CD4-positive, alpha-beta T cell treated with Interleukin-4 for 4 hours (primary cell): ENCODE results near the gene NLGN4Y.

Source experiments
- DNase-seq: peaks from one replicate; pipeline ENCODE4 v3.0.0-alpha.2; 2020

Gene NLGN4Y

GRCh38 chrY:14679181-14679580 lies 154.9 kb downstream of the NLGN4Y start:
- DNase-seq: no peak

GRCh38 chrY:14694543-14694942 lies 170.2 kb downstream of the NLGN4Y start:
- no peak for DNase-seq

GRCh38 chrY:14708158-14708557 lies 183.8 kb downstream of the NLGN4Y start:
- DNase-seq: no peak

- DNase-seq: no peak
Measured at GRCh38 chrY:14741596-14741995, 217.3 kb downstream of the NLGN4Y start.

- DNase-seq: no peak
Measured at GRCh38 chrY:14748329-14748728, 224.0 kb downstream of the NLGN4Y start.

- no peak for DNase-seq
Measured at GRCh38 chrY:14755571-14755970, 231.2 kb downstream of the NLGN4Y start.

- DNase-seq: no peak
Measured at GRCh38 chrY:14762903-14763302, 238.6 kb downstream of the NLGN4Y start.

- DNase-seq: no peak
Measured at GRCh38 chrY:14763600-14763999, 239.3 kb downstream of the NLGN4Y start.

- DNase-seq: no peak
Measured at GRCh38 chrY:14778208-14778607, 253.9 kb downstream of the NLGN4Y start.

GRCh38 chrY:14793104-14793503 lies 268.8 kb downstream of the NLGN4Y start:
- DNase-seq: no peak

GRCh38 chrY:14793674-14794073 lies 269.3 kb downstream of the NLGN4Y start:
- DNase-seq: no peak

GRCh38 chrY:14798010-14798409 lies 273.7 kb downstream of the NLGN4Y start:
- no peak for DNase-seq

- DNase-seq: no peak
Measured at GRCh38 chrY:14801096-14801495, 276.8 kb downstream of the NLGN4Y start.

- no peak for DNase-seq
Measured at GRCh38 chrY:14802125-14802524, 277.8 kb downstream of the NLGN4Y start.

- no peak for DNase-seq
Measured at GRCh38 chrY:14804041-14804440, 279.7 kb downstream of the NLGN4Y start.

GRCh38 chrY:14818452-14818851 lies 294.1 kb downstream of the NLGN4Y start:
- DNase-seq: no peak

GRCh38 chrY:14822201-14822600 lies 297.9 kb downstream of the NLGN4Y start:
- DNase-seq: no peak

- no peak for DNase-seq
Measured at GRCh38 chrY:14822906-14823305, 298.6 kb downstream of the NLGN4Y start.

- no peak for DNase-seq
Measured at GRCh38 chrY:14824583-14824982, 300.3 kb downstream of the NLGN4Y start.

GRCh38 chrY:14825728-14826127 lies 301.4 kb downstream of the NLGN4Y start:
- no peak for DNase-seq

- DNase-seq: no peak
Measured at GRCh38 chrY:14828531-14828930, 304.2 kb downstream of the NLGN4Y start.

- no peak for DNase-seq
Measured at GRCh38 chrY:14829366-14829885, 305.1 kb downstream of the NLGN4Y start.

- DNase-seq: peak; percentile 1
Measured at GRCh38 chrY:14834103-14835060, 310.1 kb downstream of the NLGN4Y start.

- DNase-seq: no peak
Measured at GRCh38 chrY:14837466-14837865, 313.1 kb downstream of the NLGN4Y start.

- DNase-seq: no peak
Measured at GRCh38 chrY:14850734-14851133, 326.4 kb downstream of the NLGN4Y start.
